Cardiac fibroblast (primary cell): Measurements from ENCODE around the gene SLC25A45.

Experiments
- DNase-seq, 2 donors: peaks; one replicate each; pipeline versions ENCODE4 v3.0.0 to v3.0.0-alpha.2; 2010; ENCODE audit warnings: low read depth in 2 of 2
- H3K4me3 ChIP-seq, 2 donors: replicated peaks in 1 of 2; 1 replicate in 1 of 2; 2 replicates in 1 of 2; pipeline ENCODE4 v1.5.1; 2011; ENCODE audit warnings: low read depth in 2 of 2, low read length in 2 of 2, mild to moderate bottlenecking in 2 of 2, moderate library complexity in 1 of 2
- CTCF ChIP-seq: IDR thresholded peaks from one replicate; pipeline ENCODE4 v1.5.1; 2011; ENCODE audit warnings: low read depth, mild to moderate bottlenecking, low read length, inconsistent platforms

Gene SLC25A45

GRCh38 chr11:65329944-65330403, 52.5 kb downstream of the SLC25A45 start:
- peak; percentile 73 for TF ChIP-seq CTCF
- no peak overlapping the region for H3K4me3 ChIP-seq
- peak; percentile 95 to 98 for DNase-seq

DNA sequence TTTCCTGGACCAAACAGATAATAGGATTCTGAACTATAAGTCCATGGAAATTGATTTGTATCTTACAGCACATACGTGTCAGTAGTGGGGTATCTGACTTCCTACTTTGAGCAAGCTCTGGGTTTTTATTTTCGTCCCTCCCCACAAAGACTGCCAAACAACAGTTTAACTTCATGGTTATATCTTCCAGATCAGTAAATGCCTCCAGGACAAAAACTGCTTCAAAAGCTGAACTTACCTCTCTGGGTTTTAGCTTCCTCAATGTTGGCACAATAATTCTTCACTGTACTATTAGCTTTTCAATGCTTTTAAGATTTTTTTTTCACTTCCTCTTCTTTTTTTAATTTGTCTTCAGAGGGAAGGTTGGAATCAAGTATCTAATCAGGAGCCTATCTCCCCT, 53.0 kb downstream of the SLC25A45 start:
- no peak for TF ChIP-seq CTCF
- no peak overlapping the region for H3K4me3 ChIP-seq
- DNase-seq, result peak in 1 of 2 donors; percentile 47

DNA sequence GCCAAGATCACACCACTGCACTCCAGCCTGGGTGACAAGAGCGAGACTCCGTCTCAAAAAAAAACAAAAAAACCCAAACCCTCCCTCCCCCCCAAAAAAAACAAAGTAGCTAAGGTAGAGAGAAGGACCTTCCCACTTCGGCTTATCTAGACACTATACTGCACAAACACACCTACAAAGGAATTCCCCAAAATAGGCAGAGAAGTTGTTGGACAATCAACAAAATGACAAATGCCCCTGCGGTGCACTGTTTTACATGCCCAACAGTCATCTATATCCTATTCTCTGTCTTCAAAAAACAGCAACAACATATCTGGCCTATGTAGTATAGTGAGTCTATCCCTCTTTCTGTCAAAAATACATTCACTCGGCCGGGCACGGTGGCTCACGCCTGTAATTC, 55.4 kb downstream of the SLC25A45 start:
- no peak overlapping the region for H3K4me3 ChIP-seq
- DNase-seq, result no peak
- TF ChIP-seq CTCF, result no peak

DNA sequence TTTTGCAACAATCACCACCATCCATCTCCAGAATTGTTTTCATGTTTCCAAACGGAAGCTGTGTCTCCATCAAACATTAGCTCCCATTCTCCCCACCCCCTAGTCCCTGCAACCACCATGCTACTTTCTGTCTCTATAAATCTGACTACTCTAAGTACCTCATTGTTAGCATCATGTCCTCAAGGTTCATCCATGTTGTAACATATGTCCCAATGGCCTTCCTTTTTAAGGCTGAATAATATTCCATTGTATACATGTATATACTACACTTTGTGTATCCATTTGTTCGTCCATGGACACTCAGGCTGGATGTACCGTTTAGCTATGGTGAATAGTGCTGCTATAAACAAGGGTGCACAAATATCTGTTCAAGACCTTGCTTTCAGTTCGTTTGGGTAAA, 57.0 kb downstream of the SLC25A45 start:
- no peak for TF ChIP-seq CTCF
- no peak for DNase-seq
- H3K4me3 ChIP-seq, result no peak overlapping the region
